GM18519 (cell line): Measurements from ENCODE around the gene TDRD1.

ENCODE experiments used
- ATAC-seq: cut with Tn5 transposase; IDR thresholded peaks from one replicate; pipeline ENCODE4 v1.9.1; 2021; ENCODE audit warnings: mild to moderate bottlenecking, moderate library complexity; ENCODE audit not compliant: unreplicated experiment, low FRiP score

TDRD1 gene

GRCh38 chr10:114173921-114174694 lies 5.0 kb upstream of the TDRD1 start, which contains the start of gene CCDC186:
TSS of gene CCDC186 (minus strand) at chr10:114174203. CDS start at chr10:114163268, 10,935 bp downstream.
- ATAC-seq = peak; percentile 97

- peak; percentile 14 for ATAC-seq
Measured at GRCh38 chr10:114174695-114175188, 4.4 kb upstream of the TDRD1 start.

- no peak for ATAC-seq
Measured at GRCh38 chr10:114175667-114176066, 3.5 kb upstream of the TDRD1 start.

GRCh38 chr10:114176511-114176910 lies 2.6 kb upstream of the TDRD1 start:
- ATAC-seq = no peak

- no peak for ATAC-seq
Measured at GRCh38 chr10:114179747-114180146, 594 bp downstream of the TDRD1 start.

GRCh38 chr10:114180937-114181336 lies 1.8 kb downstream of the TDRD1 start:
- no peak for ATAC-seq

GRCh38 chr10:114181971-114182370 lies 2.8 kb downstream of the TDRD1 start:
- no peak for ATAC-seq

GRCh38 chr10:114183563-114183962 lies 4.4 kb downstream of the TDRD1 start:
- ATAC-seq = no peak

- no peak for ATAC-seq
Measured at GRCh38 chr10:114184276-114184675, 5.1 kb downstream of the TDRD1 start.

GRCh38 chr10:114188001-114188400 lies 8.8 kb downstream of the TDRD1 start:
- no peak for ATAC-seq

- no peak for ATAC-seq
Measured at GRCh38 chr10:114188900-114189299, 9.7 kb downstream of the TDRD1 start.

GRCh38 chr10:114189700-114190099 lies 10.5 kb downstream of the TDRD1 start:
- ATAC-seq = no peak

- peak; percentile 92 for ATAC-seq
Measured at GRCh38 chr10:114195079-114195478, 15.9 kb downstream of the TDRD1 start.

- ATAC-seq = no peak
Measured at GRCh38 chr10:114199239-114199638, 20.1 kb downstream of the TDRD1 start.

GRCh38 chr10:114202812-114203211 lies 23.7 kb downstream of the TDRD1 start:
- ATAC-seq = no peak

GRCh38 chr10:114206902-114207301 lies 27.7 kb downstream of the TDRD1 start:
- ATAC-seq = no peak

GRCh38 chr10:114207349-114207748 lies 28.2 kb downstream of the TDRD1 start:
- no peak for ATAC-seq

- ATAC-seq = no peak
Measured at GRCh38 chr10:114208351-114208750, 29.2 kb downstream of the TDRD1 start.

- ATAC-seq = no peak
Measured at GRCh38 chr10:114212153-114212552, 33.0 kb downstream of the TDRD1 start.

GRCh38 chr10:114215033-114215432 lies 35.9 kb downstream of the TDRD1 start:
- no peak for ATAC-seq

- no peak for ATAC-seq
Measured at GRCh38 chr10:114220281-114220680, 41.1 kb downstream of the TDRD1 start.

- no peak for ATAC-seq
Measured at GRCh38 chr10:114221235-114221634, 42.1 kb downstream of the TDRD1 start.
